GM21825 (cell line): ENCODE data around the gene PLEKHS1.
A peak's percentile ranks its signal among the peaks of the same experiment; 100 is the strongest.

ENCODE experiments used
- ATAC-seq: cut with Tn5 transposase; IDR thresholded peaks from one replicate; pipeline ENCODE4 v1.9.1; 2021; ENCODE audit warnings: mild to moderate bottlenecking, moderate library complexity; ENCODE audit not compliant: unreplicated experiment

The PLEKHS1 gene

DNA sequence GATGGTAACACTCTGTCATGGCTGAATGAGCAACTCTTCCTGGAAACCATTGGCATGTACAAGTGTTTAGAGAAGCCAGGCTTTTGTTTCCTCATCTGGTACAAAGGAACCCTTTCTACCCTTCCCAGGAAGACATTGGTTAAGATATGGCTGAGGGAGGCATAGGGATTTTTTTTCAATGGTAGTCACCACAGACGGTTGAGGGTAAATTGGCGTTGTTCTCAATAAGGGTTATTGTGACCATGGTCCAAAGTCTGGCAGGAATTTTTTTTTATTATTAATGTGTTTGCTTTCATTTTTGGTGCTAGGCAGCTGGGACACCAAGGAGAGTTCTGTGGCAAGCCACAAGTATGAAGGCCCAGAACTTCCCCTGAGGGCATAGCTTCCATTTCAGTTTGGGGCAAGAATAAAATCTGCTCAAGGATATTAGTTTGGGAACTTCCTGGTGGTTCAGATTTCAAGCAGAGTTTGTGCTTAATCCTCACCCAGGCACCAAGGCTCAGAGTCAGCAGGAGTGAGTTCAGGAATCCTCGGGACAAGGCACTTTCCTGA lies at the start of gene PLEKHS1:
PLEKHS1 (plus strand) TSS at position 502 of the 552 bp plus-strand sequence. CDS start 3,596 bp downstream, outside the sequence.
- no peak for ATAC-seq

DNA sequence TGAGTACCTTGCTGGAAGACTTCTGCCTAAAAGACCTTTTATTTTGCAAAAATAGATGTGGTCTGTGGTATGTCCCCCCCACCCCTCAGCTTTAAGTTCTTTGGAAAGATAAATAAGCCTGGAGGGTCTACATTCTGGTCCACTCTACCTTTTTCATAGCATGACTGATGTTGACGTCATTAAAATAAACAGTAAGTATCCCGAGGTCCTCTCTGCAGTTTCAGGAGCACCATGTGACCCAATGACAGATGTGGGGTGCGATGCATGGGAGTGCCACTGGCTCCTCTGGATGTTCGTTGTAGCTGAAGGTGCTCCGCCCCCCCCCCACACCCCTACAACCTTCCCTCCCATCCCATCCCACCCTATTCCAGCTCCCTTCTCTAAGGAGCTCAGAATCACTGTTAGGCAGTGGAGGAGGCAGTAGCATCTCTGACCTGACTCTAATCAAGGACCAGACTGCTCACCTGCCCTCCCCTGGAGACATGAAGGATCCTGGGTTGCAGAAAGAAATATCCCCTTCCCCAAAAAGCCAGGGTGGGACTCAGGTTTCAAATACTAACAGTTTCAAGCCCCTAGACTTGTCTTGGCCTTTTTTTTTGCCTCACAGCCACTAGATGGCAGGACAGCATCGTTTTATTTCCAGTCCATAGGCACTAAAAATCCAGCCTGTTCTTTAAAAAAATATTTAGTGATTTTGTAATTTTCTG lies 46.7 kb upstream of the PLEKHS1 start:
- no peak for ATAC-seq

DNA sequence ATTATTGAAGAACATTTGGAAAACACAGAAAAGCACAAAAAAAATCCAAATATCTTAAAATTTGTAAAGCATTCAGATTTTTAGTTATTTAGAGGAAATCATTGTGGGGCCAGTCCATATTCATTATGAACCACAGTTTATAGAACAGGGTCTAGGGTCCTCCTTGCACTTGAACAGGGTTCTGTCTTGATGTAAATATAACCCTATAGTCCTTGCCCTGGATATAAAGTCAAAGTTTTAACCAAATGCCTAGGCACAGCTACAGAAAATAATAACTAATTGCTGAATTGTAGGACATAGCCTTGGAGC lies 46.2 kb upstream of the PLEKHS1 start:
- no peak for ATAC-seq

DNA sequence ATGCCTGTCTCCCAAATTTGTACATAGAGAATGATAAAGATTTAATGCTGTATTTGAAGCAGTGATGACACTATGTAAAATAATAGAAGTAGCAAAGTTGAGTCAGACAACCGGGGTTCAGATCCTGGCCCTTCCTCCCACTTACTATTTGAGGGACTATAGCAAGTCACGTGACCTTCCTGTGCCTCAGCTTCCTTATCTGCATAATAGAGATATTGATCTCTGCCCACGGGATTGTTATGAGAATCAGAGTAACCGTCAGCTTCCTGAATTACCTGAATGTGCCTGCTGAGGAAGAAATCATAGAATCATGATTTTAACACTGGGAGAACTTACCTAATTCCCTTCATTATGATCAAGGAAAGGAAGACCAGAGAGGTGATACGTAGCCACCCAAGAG lies 44.9 kb upstream of the PLEKHS1 start:
- no peak for ATAC-seq

DNA sequence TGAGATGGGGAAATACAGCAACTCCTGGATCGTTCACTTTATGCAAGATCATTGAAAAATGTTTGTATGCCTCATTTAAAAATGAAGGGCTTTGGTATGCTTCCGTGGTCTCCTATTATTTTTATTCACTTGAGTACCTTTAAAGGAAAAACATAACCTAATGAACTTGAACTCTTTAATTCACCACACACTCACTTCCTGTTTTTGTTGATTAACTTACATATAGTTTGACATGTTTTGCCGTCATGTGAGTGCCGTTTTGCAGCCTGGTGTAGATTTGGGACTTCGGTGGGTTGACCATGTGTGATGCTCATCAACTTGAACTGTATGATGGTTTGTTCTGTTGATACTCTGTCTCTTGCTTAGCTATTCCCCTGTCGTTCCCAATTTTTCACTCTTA lies 42.8 kb upstream of the PLEKHS1 start:
- ATAC-seq, result no peak

DNA sequence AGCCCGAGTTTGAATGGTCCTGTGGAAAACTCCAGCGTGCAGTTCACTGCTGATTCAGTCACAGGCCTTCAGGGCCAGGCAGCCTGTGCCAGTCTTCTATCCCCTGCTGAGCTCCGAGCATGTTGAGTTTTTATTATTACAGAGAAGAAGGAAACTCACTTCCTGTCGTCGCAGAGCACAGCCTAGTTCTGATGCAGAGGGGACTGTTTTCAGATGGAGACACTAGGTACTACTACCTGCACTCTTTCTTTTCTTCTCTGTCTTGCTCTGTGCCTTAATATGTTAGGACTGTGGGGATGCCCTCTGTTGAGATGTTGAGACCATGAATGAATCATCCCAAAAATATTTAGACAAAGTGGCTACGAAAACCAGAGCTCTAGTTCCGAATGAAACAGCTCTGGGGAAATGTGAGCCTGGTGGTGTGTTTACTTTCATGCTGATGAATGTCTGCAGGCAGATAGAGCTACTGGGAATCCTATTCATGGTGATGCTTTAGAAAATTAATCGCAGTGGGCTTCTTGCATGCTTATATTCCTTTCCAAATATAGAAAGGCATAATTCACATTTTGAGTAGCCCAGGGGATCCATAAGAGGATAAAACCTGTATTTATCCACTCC lies 42.2 kb upstream of the PLEKHS1 start:
- ATAC-seq, result no peak

DNA sequence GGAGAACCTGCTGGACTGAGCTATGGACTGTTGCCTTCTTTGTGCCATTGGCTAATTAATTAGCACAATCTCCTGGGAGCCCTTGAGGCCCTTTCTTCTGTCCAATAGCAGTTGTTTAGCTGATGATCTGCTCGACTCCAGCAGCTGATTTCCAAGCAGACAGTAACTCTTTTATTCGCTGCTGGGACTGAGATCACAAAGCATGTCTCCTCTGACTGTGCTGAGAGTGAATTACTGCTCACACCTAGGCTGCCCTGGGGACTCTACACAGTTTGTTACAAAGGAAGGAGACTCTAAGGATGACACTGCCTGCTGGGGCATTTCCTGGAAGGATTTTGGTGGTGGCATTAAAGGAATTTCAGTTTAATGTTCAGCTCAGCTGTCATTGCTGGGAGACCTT lies 40.3 kb upstream of the PLEKHS1 start:
- ATAC-seq, result no peak

DNA sequence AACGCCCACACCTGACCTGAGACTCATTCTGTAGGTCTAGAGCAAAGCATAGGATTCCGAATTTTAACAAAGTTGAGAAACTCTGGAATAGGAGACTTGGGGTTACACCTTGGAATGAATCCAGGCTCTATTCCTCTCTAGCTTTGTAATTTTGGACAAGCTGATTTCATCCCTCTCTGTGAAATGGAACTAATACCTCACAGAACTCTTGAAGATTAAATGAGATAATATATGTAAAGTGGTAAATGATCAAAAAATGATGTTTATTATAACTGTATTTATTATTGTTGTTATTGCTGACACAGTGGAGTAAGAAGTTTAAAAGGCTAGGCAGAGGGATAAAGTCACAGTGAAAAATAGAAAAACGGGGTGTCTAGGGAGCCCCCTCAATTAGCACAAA lies 39.5 kb upstream of the PLEKHS1 start:
- no peak for ATAC-seq

DNA sequence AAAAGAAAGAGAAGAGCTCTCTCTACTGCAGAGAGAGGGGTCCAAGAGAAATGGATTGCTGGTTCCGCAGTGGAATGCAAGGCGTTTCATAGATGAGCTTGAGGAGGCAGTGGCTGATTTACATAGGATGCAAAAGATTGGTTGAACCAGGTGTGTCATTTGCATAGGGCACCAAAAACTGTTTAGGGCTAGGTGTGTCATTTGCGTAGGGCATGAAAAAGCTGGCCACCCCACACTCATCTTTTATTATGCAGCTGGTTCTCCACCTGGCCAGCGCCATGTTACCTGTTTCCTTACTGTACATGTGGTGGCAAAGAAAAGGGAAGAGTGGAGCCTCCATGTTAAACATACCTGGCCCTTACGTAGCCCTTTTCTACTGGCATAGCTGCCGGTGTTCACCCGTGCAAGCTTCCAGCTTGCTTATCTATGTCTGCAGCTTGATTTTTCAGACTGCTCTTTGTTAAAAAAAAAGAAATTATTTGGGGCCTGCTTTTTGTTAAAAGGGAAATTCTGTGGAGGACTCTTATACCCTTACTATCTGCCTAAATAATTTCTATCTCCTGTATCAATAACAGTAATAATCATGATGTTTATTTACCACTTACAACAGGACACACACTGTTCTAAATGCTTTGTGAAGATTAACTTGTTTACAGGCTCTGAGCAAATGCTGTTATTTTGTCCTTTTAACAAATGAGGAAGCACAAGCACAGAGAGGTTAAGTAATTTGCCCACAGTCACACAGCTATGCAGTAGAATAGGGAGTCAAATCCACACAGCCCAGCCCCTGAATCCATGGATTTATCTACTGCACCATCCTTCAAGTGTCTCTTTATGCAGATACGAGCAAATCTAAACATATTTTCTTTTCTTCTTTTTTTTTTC lies 38.5 kb upstream of the PLEKHS1 start:
- ATAC-seq, result no peak

DNA sequence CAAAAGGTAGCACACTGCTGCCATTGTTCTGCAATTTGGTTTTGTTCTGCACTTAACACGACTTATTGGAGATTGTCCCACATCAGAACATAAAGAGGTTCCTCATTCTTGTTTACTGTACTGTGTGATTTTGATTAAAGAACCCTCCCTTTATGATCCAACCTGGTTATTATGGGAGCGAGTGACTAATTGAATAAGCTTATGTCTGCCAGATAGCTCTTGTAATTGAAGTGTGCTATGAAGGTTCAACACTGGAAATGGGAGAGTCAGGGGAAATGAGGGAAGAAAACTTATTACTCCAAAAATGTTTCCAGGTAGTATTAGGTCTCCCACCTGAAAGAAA lies 37.9 kb upstream of the PLEKHS1 start:
- ATAC-seq, result no peak

DNA sequence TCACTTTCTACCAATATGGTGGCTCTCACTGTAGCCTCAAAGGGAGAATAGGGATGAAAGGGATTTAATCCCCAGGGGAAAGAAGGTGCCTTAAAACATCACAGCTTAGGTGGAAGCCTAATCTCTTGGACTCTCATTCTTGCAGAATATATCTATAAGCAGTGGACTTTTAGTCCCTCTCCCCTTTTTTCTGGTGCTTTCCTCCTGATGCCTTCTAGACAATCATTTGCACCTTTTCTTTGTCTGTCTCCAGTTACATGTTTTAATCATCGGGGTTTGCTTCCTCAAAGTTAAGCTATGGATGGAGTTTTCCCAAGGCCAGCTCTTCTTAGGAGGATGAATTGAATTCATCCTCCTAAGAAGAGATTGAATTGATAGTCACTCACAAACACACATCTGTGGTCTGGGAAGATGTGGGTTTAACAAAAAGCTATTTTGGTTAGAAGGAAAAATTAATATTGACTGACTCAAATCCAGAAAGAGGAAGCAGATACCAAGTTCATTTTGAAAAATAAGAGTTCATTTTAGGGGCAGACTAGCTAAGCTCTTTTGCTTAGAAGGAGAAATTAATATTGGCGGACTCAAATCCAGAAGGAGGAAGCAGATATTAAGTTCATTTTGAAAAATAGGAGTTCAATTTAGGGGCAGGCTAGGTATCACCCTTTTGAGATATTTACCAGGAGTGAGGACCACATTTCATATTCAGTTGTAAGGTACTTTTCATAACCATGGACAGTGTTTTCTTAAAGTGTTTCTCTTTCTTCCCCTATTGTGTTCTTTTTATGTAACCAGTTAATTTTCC lies 35.2 kb upstream of the PLEKHS1 start:
- no peak for ATAC-seq

DNA sequence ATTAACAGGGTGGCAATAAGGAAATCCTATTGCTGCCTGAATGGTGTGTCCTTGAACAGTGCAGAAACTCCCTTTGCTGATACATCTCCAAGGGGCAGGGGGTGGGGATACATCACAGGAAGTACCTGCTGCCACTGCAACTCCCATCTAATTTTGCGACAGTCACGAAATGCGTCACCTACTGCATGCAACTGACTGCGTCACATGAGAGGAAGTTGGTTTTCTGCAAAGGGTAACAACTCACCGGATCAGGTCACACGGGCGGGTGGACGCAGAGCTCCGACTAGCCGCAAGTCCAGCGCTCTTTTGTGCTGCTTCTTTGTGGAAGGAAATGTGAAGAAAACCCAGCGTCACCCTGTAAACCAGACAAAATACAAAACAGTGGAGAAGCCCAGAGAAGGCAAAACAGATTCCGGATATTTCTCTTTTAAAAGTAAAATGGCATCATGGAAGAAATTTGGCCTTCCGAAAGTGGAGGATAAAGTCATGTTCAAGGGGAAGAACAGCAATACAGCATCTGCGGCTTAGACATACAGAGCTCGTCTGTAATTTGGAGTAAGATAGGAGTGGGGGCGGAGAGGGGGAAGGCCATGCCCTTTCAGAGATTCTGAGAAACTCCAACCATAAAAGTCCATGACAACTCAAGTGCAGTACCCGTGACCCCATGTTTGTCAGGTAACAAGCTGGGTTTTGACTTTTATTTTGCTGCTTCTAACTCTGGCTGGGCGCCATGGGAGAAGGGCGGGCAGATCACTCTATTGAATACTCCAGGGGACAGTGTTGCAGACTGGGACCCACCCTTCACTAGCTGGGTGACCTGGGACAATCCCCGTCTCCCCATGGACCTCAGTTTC lies 32.3 kb upstream of the PLEKHS1 start:
- no peak for ATAC-seq

DNA sequence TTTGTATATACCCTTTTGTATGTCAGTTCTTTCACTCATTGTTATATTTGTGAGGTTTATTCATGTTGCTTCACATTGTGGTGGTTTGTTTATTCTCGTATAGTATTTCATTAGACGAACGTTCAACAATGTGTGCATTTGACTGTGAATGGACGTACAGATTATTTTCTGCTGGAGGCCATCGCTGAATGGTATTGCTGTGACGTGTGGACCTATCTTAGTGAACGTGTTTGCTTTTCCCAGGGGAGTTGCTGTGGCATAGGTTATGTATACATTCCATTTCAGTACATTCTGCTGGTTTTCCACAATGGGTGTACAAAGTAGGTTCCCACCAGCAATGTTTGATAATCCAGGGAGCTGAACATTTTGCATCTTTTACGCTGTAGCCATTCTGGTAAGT lies 31.1 kb upstream of the PLEKHS1 start:
- no peak for ATAC-seq

DNA sequence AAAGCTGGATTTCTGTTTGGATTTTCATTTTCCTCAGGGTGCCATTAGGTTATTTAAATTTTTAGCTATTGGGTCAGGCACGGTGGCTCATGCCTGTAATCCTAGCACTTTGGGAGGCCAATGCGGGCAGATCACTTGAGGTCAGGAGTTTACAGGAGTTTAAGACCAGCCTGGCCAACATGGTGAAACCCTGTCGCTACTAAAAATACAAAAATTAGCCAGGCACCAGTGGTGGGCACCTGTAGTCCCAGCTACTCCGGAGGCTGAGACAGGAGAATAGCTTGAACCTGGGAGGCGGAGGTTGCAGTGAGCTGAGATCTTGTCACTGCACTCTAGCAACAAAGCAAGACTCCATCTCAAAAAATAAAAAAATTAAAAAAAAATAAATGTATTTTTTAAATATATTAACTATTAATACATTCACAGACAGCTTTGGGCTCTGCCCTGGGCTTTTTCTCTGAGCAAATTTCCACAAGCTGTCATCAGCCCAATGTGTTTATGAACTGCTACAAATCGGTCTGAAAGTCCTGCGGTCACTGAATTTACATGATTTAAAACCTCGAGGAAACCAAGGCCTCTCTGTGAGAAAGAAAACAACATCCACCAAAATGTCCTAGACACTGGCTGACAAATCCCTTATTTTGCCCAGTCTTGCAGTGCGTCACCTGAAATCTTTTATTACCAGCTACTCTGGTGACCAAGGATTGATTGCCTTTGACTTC lies 19.2 kb upstream of the PLEKHS1 start:
- no peak for ATAC-seq

DNA sequence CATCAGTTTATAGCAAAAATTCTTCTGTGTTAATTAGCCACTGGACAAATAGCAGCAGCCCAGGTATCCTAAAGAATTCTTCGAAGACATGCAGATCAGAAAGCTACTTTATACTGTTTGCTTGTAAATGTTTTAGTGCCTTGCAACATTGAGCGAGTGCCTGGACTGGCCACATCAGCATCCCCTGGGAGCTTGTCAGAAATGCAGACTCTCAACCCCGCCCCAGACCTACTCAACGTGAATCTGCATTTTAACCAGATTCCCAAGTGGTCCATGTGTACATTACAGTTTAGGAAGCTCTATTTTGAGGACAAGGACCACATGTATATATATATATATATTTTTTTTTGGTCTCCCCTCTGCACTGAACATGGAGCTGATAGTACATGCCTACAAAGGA lies 18.5 kb upstream of the PLEKHS1 start:
- ATAC-seq, result no peak

DNA sequence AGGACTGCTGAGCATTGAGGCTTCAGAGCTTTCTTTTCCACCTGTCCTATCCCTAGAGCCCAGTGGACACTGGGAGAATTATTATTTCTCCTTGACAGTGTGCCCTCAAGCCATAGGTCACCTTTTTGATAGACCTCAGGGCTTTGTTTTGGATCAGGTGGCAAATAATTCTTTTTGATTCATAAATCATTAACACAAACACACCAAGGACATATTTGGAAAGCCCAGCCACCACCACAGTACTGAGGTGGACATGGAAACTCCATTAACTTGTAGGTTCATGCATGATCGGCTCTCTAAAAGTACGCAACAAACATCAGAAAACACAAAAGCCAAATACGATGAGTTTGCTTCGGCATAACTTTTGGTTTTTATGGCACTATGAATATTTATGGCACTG lies 17.8 kb upstream of the PLEKHS1 start:
- ATAC-seq, result no peak

DNA sequence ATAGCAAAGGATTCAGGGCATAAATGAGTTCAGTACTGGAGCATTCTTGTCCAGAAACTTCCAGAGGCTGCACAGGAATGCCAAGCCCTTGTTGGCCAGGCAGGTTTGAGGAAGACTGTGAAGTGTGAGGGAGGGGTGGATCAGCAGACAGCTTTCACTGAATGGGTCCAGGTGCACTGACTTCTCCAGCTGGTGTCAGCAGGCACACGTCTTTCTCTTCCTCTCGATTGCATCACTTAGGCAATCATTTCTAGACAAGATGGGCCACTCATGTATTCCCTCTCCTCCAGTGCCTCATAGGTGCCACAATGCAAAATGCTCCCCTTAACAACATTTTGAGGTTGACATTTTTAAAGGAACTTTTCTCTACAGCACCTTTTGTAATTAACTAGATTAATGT lies 15.6 kb upstream of the PLEKHS1 start:
- peak; percentile 88 for ATAC-seq

DNA sequence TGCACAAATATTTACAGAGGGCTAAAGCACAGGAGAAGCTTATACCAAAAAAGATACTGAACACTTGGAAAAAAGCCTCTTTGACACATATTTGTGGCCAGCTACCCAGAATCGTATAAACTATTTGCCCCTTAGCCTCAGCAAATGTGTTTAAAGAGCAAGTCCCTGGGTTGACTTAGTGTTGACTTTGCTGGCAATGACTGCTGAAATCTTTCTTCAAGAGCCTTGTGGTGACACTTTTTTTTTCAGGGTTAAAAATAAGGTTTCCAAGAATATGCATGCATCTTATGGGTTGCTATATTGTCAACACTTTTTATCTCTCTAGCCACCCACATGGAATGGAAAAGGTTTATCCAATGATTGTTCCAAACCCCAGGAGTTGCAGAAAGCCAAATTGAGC lies 14.9 kb upstream of the PLEKHS1 start:
- ATAC-seq, result no peak

DNA sequence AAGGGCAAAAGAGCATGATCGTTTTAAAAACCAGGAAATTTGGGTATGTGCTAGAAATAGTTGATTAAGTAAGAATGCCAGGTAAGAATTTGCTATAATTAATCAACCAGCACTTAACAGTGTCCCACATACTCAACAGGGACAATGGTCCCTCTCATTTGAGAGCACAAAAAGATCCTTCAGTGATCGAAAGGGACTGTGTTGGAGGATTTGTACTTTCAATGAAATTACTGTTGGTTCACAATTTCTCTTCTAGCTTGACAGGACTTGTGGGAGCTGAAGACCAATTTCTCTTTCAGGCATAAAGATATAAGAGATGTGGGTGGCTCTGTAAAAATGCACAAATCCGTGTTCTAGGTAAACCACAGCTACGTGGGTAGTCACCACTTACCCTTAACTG lies 12.5 kb upstream of the PLEKHS1 start:
- no peak for ATAC-seq

DNA sequence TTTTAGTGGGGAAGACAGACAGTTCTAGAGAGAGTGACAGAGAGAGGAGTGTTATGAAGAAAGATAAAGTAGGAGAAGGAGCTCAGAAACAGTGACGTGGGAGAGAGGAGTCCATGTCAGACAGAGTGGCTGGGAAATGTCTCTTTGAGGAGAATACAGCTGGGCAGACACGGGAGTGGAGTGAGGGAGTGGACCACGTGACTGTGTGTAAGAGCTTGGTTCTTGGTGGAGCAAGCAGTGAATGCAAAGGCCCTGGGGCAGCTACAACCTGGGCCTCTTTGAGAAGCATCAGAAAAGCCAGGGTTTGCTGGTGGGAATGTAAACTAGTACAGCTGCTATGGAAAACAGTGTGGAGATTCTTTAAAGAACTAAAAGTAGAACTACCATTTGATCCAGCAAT lies 11.9 kb upstream of the PLEKHS1 start:
- ATAC-seq, result no peak
